ENCODE results near the gene REL. TPM values are rescaled to one million over a fixed set of nuclear protein-coding genes. Genes with fewer than 3 reads are reported as not detected.

The REL gene
- total and polyA plus RNA-seq, 4 donors, result 3.4 to 37.0 (median 18.9) TPM

- peak in 2 of 3 donors; percentile 28 to 62 for DNase-seq
- no peaks in the 10 kb centered on the region for H3K27me3 ChIP-seq (ENCODE audit: control insufficient read depth in 3 of 3, insufficient read depth in 3 of 3, low read length in 2 of 3)
- H3K36me3 ChIP-seq (ENCODE audit: control insufficient read depth in 4 of 4, insufficient read depth in 4 of 4, low read length in 4 of 4), result no peaks in the 10 kb centered on the region
- peaks cover 0 to 34% (median 4%) of the 10 kb centered on the region in 5 donors for H3K4me1 ChIP-seq (ENCODE audit: control insufficient read depth in 5 of 5, insufficient read depth in 5 of 5, low read length in 5 of 5)
- WGBS, 2 donors, result 2 to 7% methylated on average over 8 of the region's 8 CpGs
- TF ChIP-seq, protein P1, sequence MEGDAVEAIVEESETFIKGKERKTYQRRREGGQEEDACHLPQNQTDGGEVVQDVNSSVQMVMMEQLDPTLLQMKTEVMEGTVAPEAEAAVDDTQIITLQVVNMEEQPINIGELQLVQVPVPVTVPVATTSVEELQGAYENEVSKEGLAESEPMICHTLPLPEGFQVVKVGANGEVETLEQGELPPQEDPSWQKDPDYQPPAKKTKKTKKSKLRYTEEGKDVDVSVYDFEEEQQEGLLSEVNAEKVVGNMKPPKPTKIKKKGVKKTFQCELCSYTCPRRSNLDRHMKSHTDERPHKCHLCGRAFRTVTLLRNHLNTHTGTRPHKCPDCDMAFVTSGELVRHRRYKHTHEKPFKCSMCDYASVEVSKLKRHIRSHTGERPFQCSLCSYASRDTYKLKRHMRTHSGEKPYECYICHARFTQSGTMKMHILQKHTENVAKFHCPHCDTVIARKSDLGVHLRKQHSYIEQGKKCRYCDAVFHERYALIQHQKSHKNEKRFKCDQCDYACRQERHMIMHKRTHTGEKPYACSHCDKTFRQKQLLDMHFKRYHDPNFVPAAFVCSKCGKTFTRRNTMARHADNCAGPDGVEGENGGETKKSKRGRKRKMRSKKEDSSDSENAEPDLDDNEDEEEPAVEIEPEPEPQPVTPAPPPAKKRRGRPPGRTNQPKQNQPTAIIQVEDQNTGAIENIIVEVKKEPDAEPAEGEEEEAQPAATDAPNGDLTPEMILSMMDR (IDR thresholded peaks at IDR 0.05; ENCODE audit: control extremely low read depth, extremely low read depth), result no peak
- ATAC-seq (ENCODE audit: insufficient read depth, low FRiP score), result no peak
- no peaks in the 10 kb centered on the region for H3K9me3 ChIP-seq (ENCODE audit: control insufficient read depth in 4 of 4, insufficient read depth in 3 of 4, low read length in 3 of 4)
- H3K4me3 ChIP-seq, result peak overlapping the region; percentile 67
- H3K27ac ChIP-seq (ENCODE audit: low read depth in 1 of 2, low read length in 1 of 2), result peak overlapping the region; percentile 30 to 94
- H3K9ac ChIP-seq (ENCODE audit: insufficient read depth in 1 of 2, low read length in 2 of 2), result peak overlapping the region; percentile 55 to 69
Measured at GRCh38 chr2:60882971-60883753, 1.8 kb downstream of the REL start.

- Histone ChIP-seq H3K4me1 (ENCODE audit: control insufficient read depth in 5 of 5, insufficient read depth in 5 of 5, low read length in 5 of 5) (peaks cover 0 to 34% (median 4%) of the 10 kb centered on the region in 5 donors), H3K36me3 (ENCODE audit: control insufficient read depth in 4 of 4, insufficient read depth in 4 of 4, low read length in 4 of 4) (no peaks in the 10 kb centered on the region), H3K9me3 (ENCODE audit: control insufficient read depth in 4 of 4, insufficient read depth in 3 of 4, low read length in 3 of 4) (no peaks in the 10 kb centered on the region), H3K27ac (ENCODE audit: low read depth in 1 of 2, low read length in 1 of 2) (no peak overlapping the region), H3K27me3 (ENCODE audit: control insufficient read depth in 3 of 3, insufficient read depth in 3 of 3, low read length in 2 of 3) (no peaks in the 10 kb centered on the region), H3K9ac (ENCODE audit: insufficient read depth in 1 of 2, low read length in 2 of 2) (no peak overlapping the region), H3K4me3 (no peak overlapping the region)
- ATAC-seq (ENCODE audit: insufficient read depth, low FRiP score) (no peak), DNase-seq (no peak)
- WGBS, 2 donors, result 19 to 21% methylated on average over 2 of the region's 2 CpGs
- TF ChIP-seq, protein P1 (IDR thresholded peaks at IDR 0.05; ENCODE audit: control extremely low read depth, extremely low read depth), result no peak
Measured at GRCh38 chr2:60883896-60884295, 2.5 kb downstream of the REL start.

- Histone ChIP-seq H3K36me3 (ENCODE audit: control insufficient read depth in 4 of 4, insufficient read depth in 4 of 4, low read length in 4 of 4) (no peaks in the 10 kb centered on the region), H3K27ac (ENCODE audit: low read depth in 1 of 2, low read length in 1 of 2) (no peak overlapping the region), H3K4me3 (no peak overlapping the region), H3K9ac (ENCODE audit: insufficient read depth in 1 of 2, low read length in 2 of 2) (peak overlapping the region in 1 of 2 donors; percentile 55), H3K9me3 (ENCODE audit: control insufficient read depth in 4 of 4, insufficient read depth in 3 of 4, low read length in 3 of 4) (no peaks in the 10 kb centered on the region), H3K27me3 (ENCODE audit: control insufficient read depth in 3 of 3, insufficient read depth in 3 of 3, low read length in 2 of 3) (no peaks in the 10 kb centered on the region), H3K4me1 (ENCODE audit: control insufficient read depth in 5 of 5, insufficient read depth in 5 of 5, low read length in 5 of 5) (peaks cover 0 to 34% (median 4%) of the 10 kb centered on the region in 5 donors)
- DNase-seq (peak in 1 of 3 donors; percentile 19), ATAC-seq (ENCODE audit: insufficient read depth, low FRiP score) (no peak)
- 11 to 21% methylated on average over 2 of the region's 2 CpGs for WGBS, 2 donors
- TF ChIP-seq, protein P1 (IDR thresholded peaks at IDR 0.05; ENCODE audit: control extremely low read depth, extremely low read depth), result no peak
Measured at GRCh38 chr2:60884800-60885199, 3.4 kb downstream of the REL start.
